CD4-positive, CD25-positive, alpha-beta regulatory T cell (primary cell): Measurements from ENCODE around the gene RBP5. TPM values are rescaled to one million over a fixed set of nuclear protein-coding genes. Genes with fewer than 3 reads are reported as not detected.

Experiments
- ATAC-seq, 2 donors: fragments of 150-1000 bp; cut with Tn5 transposase; one replicate each; pipeline ENCODE4 v1.10.0; 2021; ENCODE audit warnings: low read depth in 2 of 2, moderate number of reproducible peaks in 2 of 2, moderate library complexity in 1 of 2
- DNase-seq, 3 donors: peaks; one replicate each; pipeline versions ENCODE4 v3.0.0 to v3.0.0-alpha.2; 2012 to 2022; ENCODE audit warnings: mixed read lengths in 1 of 3
- H3K27ac ChIP-seq: one replicate; pipeline ENCODE4 v1.7.0; 2013; ENCODE audit warnings: mild to moderate bottlenecking, low read length; ENCODE audit not compliant: insufficient read depth, poor library complexity, severe bottlenecking
- H3K27me3 ChIP-seq: one replicate; pipeline ENCODE4 v1.7.0; 2013; ENCODE audit warnings: low read length; ENCODE audit not compliant: control insufficient read depth, insufficient read depth
- H3K36me3 ChIP-seq: one replicate; pipeline ENCODE4 v1.7.0; 2013; ENCODE audit warnings: mild to moderate bottlenecking, low read length, moderate library complexity; ENCODE audit not compliant: control insufficient read depth, insufficient read depth
- H3K4me1 ChIP-seq: 2 replicates; pipeline ENCODE4 v1.7.0; 2013; ENCODE audit warnings: mild to moderate bottlenecking, low read length; ENCODE audit not compliant: insufficient read depth, control insufficient read depth, poor library complexity, severe bottlenecking
- H3K4me3 ChIP-seq: one replicate; pipeline ENCODE4 v1.7.0; 2013; ENCODE audit warnings: low read depth, mild to moderate bottlenecking, low read length, moderate library complexity
- H3K9me3 ChIP-seq, 2 experiments: 1 replicate in 1 of 2; 2 replicates in 1 of 2; pipeline ENCODE4 v1.7.0; 2013; ENCODE audit warnings: low read length in 2 of 2, mild to moderate bottlenecking in 1 of 2, moderate library complexity in 1 of 2; ENCODE audit not compliant: control insufficient read depth in 2 of 2
- H3K27ac Mint-ChIP-seq, 3 donors: one replicate each; pipeline ENCODE4 v1.8.0; 2020 to 2022; ENCODE audit warnings: mild to moderate bottlenecking in 3 of 3, mixed read lengths in 3 of 3, moderate library complexity in 2 of 3
- H3K27me3 Mint-ChIP-seq: one replicate; pipeline ENCODE4 v1.8.0; 2022; ENCODE audit warnings: mild to moderate bottlenecking, mixed read lengths
- H3K36me3 Mint-ChIP-seq: one replicate; pipeline ENCODE4 v1.8.0; 2020; ENCODE audit warnings: mixed read lengths
- H3K4me1 Mint-ChIP-seq, 4 donors: one replicate each; pipeline ENCODE4 v1.8.0; 2020 to 2022; ENCODE audit warnings: mixed read lengths in 4 of 4, mild to moderate bottlenecking in 1 of 4
- H3K4me3 Mint-ChIP-seq, 4 donors: one replicate each; pipeline ENCODE4 v1.8.0; 2020 to 2022; ENCODE audit warnings: mild to moderate bottlenecking in 4 of 4, mixed read lengths in 4 of 4, moderate library complexity in 3 of 4
- H3K9me3 Mint-ChIP-seq, 7 donors: one replicate each; pipeline ENCODE4 v1.8.0; 2020 to 2022; ENCODE audit warnings: mixed read lengths in 7 of 7, mild to moderate bottlenecking in 3 of 7, moderate library complexity in 2 of 7
- polyA plus RNA-seq, 4 donors: library from polyadenylated mRNA; unstranded; fragments of 300-500 nt; fragmentation: Illumina TruSeq; gene quantifications; one replicate each; pipeline ENCODE4 v1.2.3, GENCODE V29; 2021
- total RNA-seq: library from RNA; stranded (reverse); gene quantifications from one replicate; pipeline ENCODE4 v1.2.3, GENCODE V29; 2022

The RBP5 gene
- total and polyA plus RNA-seq, 5 donors from 2014 or later = not detected

DNA sequence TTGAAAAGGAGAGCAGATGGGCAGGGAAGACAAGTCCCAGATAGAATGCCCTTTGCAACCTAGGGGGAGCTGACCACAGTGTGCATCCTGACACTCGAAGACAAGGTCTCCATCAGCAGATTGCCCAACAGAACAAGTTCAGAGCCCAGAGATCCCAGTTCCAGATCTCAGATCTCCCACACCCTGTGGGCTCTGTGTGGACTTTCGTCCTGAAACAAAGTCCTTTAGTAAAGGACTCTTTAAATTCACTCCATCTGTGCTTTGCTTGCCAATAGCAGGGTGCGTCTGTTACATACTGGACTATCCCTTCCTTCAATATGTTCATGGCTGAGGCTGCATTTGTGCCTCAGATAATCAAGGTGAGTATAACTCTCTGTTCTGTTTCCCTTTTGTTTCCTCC, 11.0 kb downstream of the RBP5 start:
- no peak overlapping the region for H3K4me3 ChIP-seq
- Mint-ChIP-seq H3K4me3 (no peak overlapping the region), H3K27me3 (no peaks in the 10 kb centered on the region), H3K36me3 (peaks cover 14% of the 10 kb centered on the region), H3K9me3 (no peaks in the 10 kb centered on the region), H3K4me1 (peaks cover 4 to 11% (median 7%) of the 10 kb centered on the region in 4 donors), H3K27ac (no peak overlapping the region)
- H3K9me3 ChIP-seq = no peaks in the 10 kb centered on the region
- DNase-seq (no peak), ATAC-seq (no peak)
- peaks cover 4% of the 10 kb centered on the region for H3K4me1 ChIP-seq
- H3K27me3 ChIP-seq = no peaks in the 10 kb centered on the region
- H3K36me3 ChIP-seq = peaks cover 17% of the 10 kb centered on the region
- H3K27ac ChIP-seq = no peak overlapping the region

DNA sequence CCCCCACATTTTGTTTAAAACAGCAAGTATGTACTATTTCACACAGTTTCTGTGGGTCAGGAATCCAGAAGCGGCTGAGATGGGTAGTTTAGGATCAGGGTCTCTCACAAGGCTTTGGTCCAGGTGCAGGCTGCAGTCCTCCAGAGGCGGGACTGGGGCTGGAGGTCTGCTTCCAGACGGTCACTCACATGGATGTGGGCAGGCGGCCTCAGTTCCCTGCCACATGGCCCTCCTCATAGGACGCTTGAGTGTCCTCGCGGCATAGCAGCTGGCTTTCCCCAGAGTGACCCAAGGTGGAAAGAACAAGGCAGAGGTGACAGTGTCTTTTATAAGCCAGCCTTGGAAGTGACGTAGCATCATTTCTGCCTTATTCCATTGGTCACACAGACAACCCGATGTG, 11.8 kb downstream of the RBP5 start:
- no peak for DNase-seq
- peaks cover 4 to 15% (median 8%) of the 10 kb centered on the region in 4 donors for H3K4me1 Mint-ChIP-seq
- H3K27ac ChIP-seq = no peak overlapping the region
- peaks cover 17% of the 10 kb centered on the region for H3K36me3 ChIP-seq
- H3K36me3 Mint-ChIP-seq = peaks cover 14% of the 10 kb centered on the region
- no peak for ATAC-seq
- peak overlapping the region in 1 of 3 donors; percentile 38 for H3K27ac Mint-ChIP-seq
- H3K4me3 Mint-ChIP-seq = no peak overlapping the region
- peaks cover 4% of the 10 kb centered on the region for H3K4me1 ChIP-seq
- H3K27me3 Mint-ChIP-seq = no peaks in the 10 kb centered on the region
- no peak overlapping the region for H3K4me3 ChIP-seq
- H3K9me3 Mint-ChIP-seq = no peaks in the 10 kb centered on the region
- no peaks in the 10 kb centered on the region for H3K9me3 ChIP-seq
- H3K27me3 ChIP-seq = no peaks in the 10 kb centered on the region

DNA sequence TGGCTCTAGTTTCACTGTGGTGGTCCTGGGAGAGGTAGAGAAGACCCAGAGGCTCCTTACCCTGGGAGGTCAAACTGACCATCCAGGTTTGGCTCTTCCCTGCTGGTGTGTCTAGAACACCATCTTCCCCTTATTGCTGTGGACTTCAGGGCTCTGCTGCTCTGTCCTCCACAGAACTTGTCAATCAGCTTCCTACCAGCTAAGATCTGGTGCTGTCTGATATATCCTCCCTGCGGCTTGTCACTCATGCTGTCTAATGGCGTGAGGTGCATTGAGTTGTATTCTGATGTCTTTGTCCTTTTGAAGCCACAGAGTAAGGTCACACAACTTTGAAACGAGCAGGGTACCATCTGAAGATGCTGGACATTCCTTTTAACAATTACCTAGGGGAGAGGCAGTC, 12.5 kb downstream of the RBP5 start:
- ATAC-seq (no peak), DNase-seq (no peak)
- Mint-ChIP-seq H3K27me3 (no peaks in the 10 kb centered on the region), H3K4me3 (no peak overlapping the region), H3K4me1 (peaks cover 4 to 18% (median 8%) of the 10 kb centered on the region in 4 donors), H3K27ac (peak overlapping the region in 1 of 3 donors; percentile 60), H3K36me3 (peaks cover 14% of the 10 kb centered on the region), H3K9me3 (no peaks in the 10 kb centered on the region)
- Histone ChIP-seq H3K27ac (no peak overlapping the region), H3K9me3 (no peaks in the 10 kb centered on the region), H3K27me3 (no peaks in the 10 kb centered on the region), H3K4me1 (peaks cover 4% of the 10 kb centered on the region), H3K36me3 (peaks cover 17% of the 10 kb centered on the region), H3K4me3 (no peak overlapping the region)

DNA sequence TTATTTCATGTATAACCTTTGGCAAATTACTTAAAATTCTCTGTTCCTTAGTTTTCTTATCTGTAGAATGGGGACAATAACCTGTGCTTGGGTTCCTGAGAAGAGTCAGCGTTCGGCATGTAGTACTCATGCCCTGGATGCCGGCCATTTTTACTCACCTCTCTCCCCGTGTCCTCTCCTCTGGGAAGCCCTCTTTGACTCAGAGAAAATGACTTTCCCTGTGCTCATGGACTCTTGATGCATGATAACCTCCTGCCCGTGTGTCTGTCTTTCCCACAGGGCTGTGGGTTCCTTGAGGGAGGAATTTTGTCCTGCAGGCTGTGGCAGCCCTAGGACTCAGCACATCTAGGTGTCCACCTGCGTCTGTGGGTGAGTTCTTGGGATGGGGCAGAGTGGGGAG, 13.8 kb downstream of the RBP5 start:
- Histone ChIP-seq H3K27ac (no peak overlapping the region), H3K36me3 (peaks cover 17% of the 10 kb centered on the region), H3K9me3 (no peaks in the 10 kb centered on the region), H3K4me1 (peaks cover 4% of the 10 kb centered on the region), H3K27me3 (no peaks in the 10 kb centered on the region), H3K4me3 (no peak overlapping the region)
- Mint-ChIP-seq H3K27ac (no peak overlapping the region), H3K36me3 (peaks cover 14% of the 10 kb centered on the region), H3K27me3 (no peaks in the 10 kb centered on the region), H3K4me3 (peak overlapping the region in 1 of 4 donors; percentile 32), H3K9me3 (no peaks in the 10 kb centered on the region), H3K4me1 (peaks cover 4 to 28% (median 11%) of the 10 kb centered on the region in 4 donors)
- ATAC-seq = no peak
- no peak for DNase-seq

DNA sequence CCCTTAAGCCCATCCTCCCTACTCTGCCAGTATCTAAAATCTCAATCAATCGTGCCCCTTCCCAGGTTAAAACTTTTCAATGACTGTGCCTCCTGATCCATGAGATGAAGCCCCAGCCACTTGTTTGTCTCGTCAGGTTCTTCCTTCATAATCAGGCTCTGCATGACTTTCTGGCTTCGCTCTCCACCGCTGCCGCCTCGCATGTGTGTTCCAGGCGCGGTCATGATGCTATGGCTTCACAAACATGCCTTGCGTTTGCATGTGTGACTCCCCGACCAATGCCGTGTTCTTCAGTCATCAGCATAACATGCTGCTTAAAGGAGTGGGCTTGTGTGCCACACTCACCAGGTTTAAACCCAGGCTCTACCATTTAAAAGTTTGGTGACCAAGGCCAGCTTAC, 14.7 kb downstream of the RBP5 start:
- ATAC-seq (no peak), DNase-seq (no peak)
- Histone ChIP-seq H3K27ac (no peak overlapping the region), H3K4me3 (no peak overlapping the region), H3K36me3 (peaks cover 17% of the 10 kb centered on the region), H3K9me3 (no peaks in the 10 kb centered on the region), H3K27me3 (no peaks in the 10 kb centered on the region), H3K4me1 (peaks cover 9% of the 10 kb centered on the region)
- peaks cover 6 to 36% (median 15%) of the 10 kb centered on the region in 4 donors for H3K4me1 Mint-ChIP-seq
- peak overlapping the region in 1 of 4 donors; percentile 32 for H3K4me3 Mint-ChIP-seq
- H3K27ac Mint-ChIP-seq = no peak overlapping the region
- no peaks in the 10 kb centered on the region for H3K27me3 Mint-ChIP-seq
- peaks cover 14% of the 10 kb centered on the region for H3K36me3 Mint-ChIP-seq
- H3K9me3 Mint-ChIP-seq = no peaks in the 10 kb centered on the region

DNA sequence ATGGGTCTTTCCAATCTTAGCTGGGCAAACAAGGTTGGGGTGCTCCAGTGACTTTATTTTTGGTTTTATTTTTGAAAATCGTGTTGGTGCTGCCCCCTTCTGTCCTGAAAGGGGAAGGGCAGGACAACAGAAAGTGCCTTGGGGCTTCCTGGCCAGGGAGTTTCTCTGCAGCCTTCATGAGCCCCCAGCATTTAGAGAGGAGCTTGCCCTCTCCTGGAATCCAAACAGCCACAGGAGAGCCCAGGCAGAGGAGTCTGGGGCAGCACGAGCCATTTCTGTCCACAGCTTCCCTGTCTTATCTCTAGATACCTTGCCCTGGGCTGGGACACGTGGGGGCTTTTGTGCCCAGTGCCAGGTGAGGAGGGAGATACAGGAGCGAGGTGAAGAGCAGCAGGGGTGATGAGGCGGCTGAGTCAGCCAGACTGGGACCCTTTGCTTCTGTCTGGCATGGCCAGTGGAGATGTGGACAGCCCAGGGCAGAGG, 15.3 kb downstream of the RBP5 start:
- Mint-ChIP-seq H3K36me3 (peaks cover 12% of the 10 kb centered on the region), H3K27me3 (no peaks in the 10 kb centered on the region), H3K4me1 (peaks cover 6 to 38% (median 16%) of the 10 kb centered on the region in 4 donors), H3K27ac (no peak overlapping the region), H3K4me3 (peak overlapping the region in 1 of 4 donors; percentile 53), H3K9me3 (no peaks in the 10 kb centered on the region)
- Histone ChIP-seq H3K9me3 (no peaks in the 10 kb centered on the region), H3K27me3 (no peaks in the 10 kb centered on the region), H3K4me3 (no peak overlapping the region), H3K27ac (no peak overlapping the region), H3K4me1 (peaks cover 9% of the 10 kb centered on the region), H3K36me3 (peaks cover 15% of the 10 kb centered on the region)
- DNase-seq (peak; percentile 25 to 69 (median 65)), ATAC-seq (peak; percentile 36 to 38)

DNA sequence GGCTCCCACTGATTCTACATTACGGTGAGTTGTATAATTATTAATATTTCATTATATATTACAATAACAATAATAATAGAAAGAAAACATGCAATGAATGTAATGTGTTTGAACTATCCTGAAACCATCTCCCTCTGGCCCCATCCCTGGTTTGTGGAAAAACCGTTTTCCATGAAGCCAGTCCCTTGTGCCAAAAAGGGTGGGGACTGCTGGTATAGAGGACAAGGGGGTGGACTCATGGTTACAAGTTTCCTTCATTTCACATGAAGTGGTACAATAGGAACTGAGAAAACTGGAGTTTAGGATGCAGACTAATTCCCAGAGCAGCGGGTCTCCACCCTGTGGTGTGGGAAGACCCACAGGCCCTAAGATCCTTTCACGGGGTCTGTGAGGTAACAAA, 16.6 kb downstream of the RBP5 start:
- Histone ChIP-seq H3K27ac (no peak overlapping the region), H3K4me3 (no peak overlapping the region), H3K4me1 (peaks cover 21% of the 10 kb centered on the region), H3K27me3 (no peaks in the 10 kb centered on the region), H3K36me3 (peaks cover 14% of the 10 kb centered on the region), H3K9me3 (no peaks in the 10 kb centered on the region)
- DNase-seq = no peak
- no peak overlapping the region for H3K27ac Mint-ChIP-seq
- no peaks in the 10 kb centered on the region for H3K27me3 Mint-ChIP-seq
- H3K9me3 Mint-ChIP-seq = peaks cover 0 to 2% (median 0%) of the 10 kb centered on the region in 7 donors
- H3K4me1 Mint-ChIP-seq = peaks cover 10 to 49% (median 25%) of the 10 kb centered on the region in 4 donors
- H3K4me3 Mint-ChIP-seq = no peak overlapping the region
- no peak for ATAC-seq
- H3K36me3 Mint-ChIP-seq = peaks cover 5% of the 10 kb centered on the region

DNA sequence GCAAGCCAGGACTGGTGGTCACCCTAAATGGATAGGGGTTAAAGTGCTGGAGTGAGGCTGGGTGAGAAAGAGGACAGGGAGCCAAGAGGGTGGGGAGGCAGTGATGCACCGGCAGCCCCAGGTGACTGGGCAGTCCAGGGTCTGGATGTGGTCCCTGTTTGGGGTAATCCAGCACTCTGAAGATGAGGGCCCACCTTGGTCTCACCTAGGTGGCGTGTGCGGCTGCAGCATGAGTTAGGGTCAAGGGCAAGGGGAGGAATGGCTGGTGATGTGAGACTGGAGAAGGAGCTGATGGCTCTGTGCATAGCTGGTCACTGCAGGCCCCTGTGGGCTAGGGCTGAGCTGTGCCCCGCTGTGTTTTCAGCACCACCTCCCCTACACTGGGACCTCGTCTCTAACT, 18.0 kb downstream of the RBP5 start:
- Mint-ChIP-seq H3K4me1 (peaks cover 23 to 63% (median 36%) of the 10 kb centered on the region in 4 donors), H3K9me3 (peaks cover 0 to 10% (median 2%) of the 10 kb centered on the region in 7 donors), H3K27ac (peak overlapping the region in 2 of 3 donors; percentile 25 to 92), H3K27me3 (no peaks in the 10 kb centered on the region), H3K36me3 (peaks cover 12% of the 10 kb centered on the region), H3K4me3 (peak overlapping the region in 1 of 4 donors; percentile 69)
- no peak for ATAC-seq
- Histone ChIP-seq H3K9me3 (peaks cover 7 to 8% of the 10 kb centered on the region in 2 experiments), H3K4me3 (no peak overlapping the region), H3K4me1 (peaks cover 21% of the 10 kb centered on the region), H3K27ac (no peak overlapping the region), H3K27me3 (no peaks in the 10 kb centered on the region), H3K36me3 (peaks cover 17% of the 10 kb centered on the region)
- no peak for DNase-seq
